NCI-H2029 (cell line): ENCODE data around the gene DMD.
"Not testable (repeated sequence)": the region's sequence is repeated elsewhere in the genome, so short reads cannot be mapped to it uniquely, and the experiment has no call there.

Source experiments
- DNase-seq: peaks from one replicate; lab custom pipeline; 2025; lab: John Stamatoyannopoulos, UW

DMD gene

GRCh38 chrX:32847921-32848320 lies 363.4 kb downstream of the DMD start:
- no peak for DNase-seq

GRCh38 chrX:32842053-32842452 lies 369.3 kb downstream of the DMD start:
- DNase-seq: no peak

GRCh38 chrX:32839781-32840180 lies 371.6 kb downstream of the DMD start:
- DNase-seq: no peak

GRCh38 chrX:32825009-32825408 lies 386.3 kb downstream of the DMD start:
- DNase-seq: no peak

GRCh38 chrX:32804034-32804433 lies 407.3 kb downstream of the DMD start:
- DNase-seq: no peak

- no peak for DNase-seq
These were observed 412.4 kb downstream of the DMD start for GRCh38 chrX:32798990-32799389.

GRCh38 chrX:32788936-32789335 lies 422.4 kb downstream of the DMD start:
- DNase-seq: no peak

- DNase-seq: no peak
These were observed 431.2 kb downstream of the DMD start for GRCh38 chrX:32780109-32780508.

GRCh38 chrX:32778965-32779364 lies 432.4 kb downstream of the DMD start:
- DNase-seq: no peak

- DNase-seq: no peak
These were observed 436.4 kb downstream of the DMD start for GRCh38 chrX:32774966-32775365.

- DNase-seq: no peak
These were observed 462.3 kb downstream of the DMD start for GRCh38 chrX:32749070-32749469.

GRCh38 chrX:32745323-32745722 lies 466.0 kb downstream of the DMD start:
- no peak for DNase-seq

- DNase-seq: no peak
These were observed 466.4 kb downstream of the DMD start for GRCh38 chrX:32744921-32745320.

- DNase-seq: no peak
These were observed 469.4 kb downstream of the DMD start for GRCh38 chrX:32741910-32742309.

GRCh38 chrX:32708542-32708941 lies 502.8 kb downstream of the DMD start:
- DNase-seq: no peak

GRCh38 chrX:32705385-32705784 lies 506.0 kb downstream of the DMD start:
- not testable (repeated sequence) for DNase-seq

GRCh38 chrX:32687379-32687778 lies 524.0 kb downstream of the DMD start:
- no peak for DNase-seq

- DNase-seq: no peak
These were observed 532.9 kb downstream of the DMD start for GRCh38 chrX:32678487-32678886.

GRCh38 chrX:32673193-32673592 lies 538.2 kb downstream of the DMD start:
- DNase-seq: no peak

GRCh38 chrX:32662516-32662915 lies 548.8 kb downstream of the DMD start:
- DNase-seq: no peak

- DNase-seq: no peak
These were observed 566.7 kb downstream of the DMD start for GRCh38 chrX:32644476-32645245.

GRCh38 chrX:32642283-32642682 lies 569.1 kb downstream of the DMD start:
- no peak for DNase-seq

- no peak for DNase-seq
These were observed 593.2 kb downstream of the DMD start for GRCh38 chrX:32618154-32618553.

GRCh38 chrX:32614707-32615106 lies 596.6 kb downstream of the DMD start:
- no peak for DNase-seq
